B cell (primary cell): ENCODE data around the gene NSG1. TPM values are rescaled to one million over a fixed set of nuclear protein-coding genes. Genes with fewer than 3 reads are reported as not detected.

Source experiments
- ATAC-seq: fragments of 200-7000 bp; cut with Tn5 transposase; one replicate; pipeline ENCODE4 v1.10.0; 2021; ENCODE audit warnings: low read depth, mild to moderate bottlenecking, moderate number of reproducible peaks, moderate library complexity
- CTCF ChIA-PET: fragments of 350-600 bp; sonication (Branson Sonifier 250); formaldehyde crosslinking; loops from one replicate; lab custom pipeline; 2021; ENCODE audit warnings: antibody characterized with exemption, inconsistent platforms; lab: Charles Lee
- POLR2A ChIA-PET: fragments of 350-600 bp; sonication (Branson Sonifier 250); formaldehyde crosslinking; loops from one replicate; lab custom pipeline; 2021; ENCODE audit warnings: antibody characterized with exemption; lab: Charles Lee
- DNase-seq: peaks from one replicate; pipeline ENCODE4 v3.0.0; 2013
- H2AFZ ChIP-seq: 2 replicates; pipeline ENCODE4 v1.6.1; 2012; ENCODE audit warnings: mild to moderate bottlenecking, low read depth, low read length; ENCODE audit not compliant: insufficient read depth, poor library complexity, severe bottlenecking
- H3K27ac ChIP-seq, 2 donors: 1 replicate in 1 of 2; 2 replicates in 1 of 2; pipeline ENCODE4 v1.5.1; 2012 to 2013; ENCODE audit warnings: low read length in 2 of 2, mild to moderate bottlenecking in 2 of 2, moderate library complexity in 1 of 2
- H3K27me3 ChIP-seq, 4 experiments: fragments of 200-600 bp in 1 of 4; sonication (generic) in 1 of 4; replicated peaks in 1 of 4; 1 replicate in 2 of 4; 2 replicates in 2 of 4; pipeline versions ENCODE4 v1.6.1 to v1.7.0; 2013 to 2016; ENCODE audit warnings: low read length in 3 of 4, mild to moderate bottlenecking in 2 of 4, mixed read lengths in 1 of 4, moderate library complexity in 1 of 4; ENCODE audit not compliant: insufficient read depth in 4 of 4, control insufficient read depth in 3 of 4; ENCODE audit errors: control extremely low read depth in 1 of 4
- H3K36me3 ChIP-seq, 2 experiments: replicated peaks in 1 of 2; 1 replicate in 1 of 2; 2 replicates in 1 of 2; pipeline versions ENCODE4 v1.6.1 to v1.7.1; 2013; ENCODE audit warnings: low read length in 1 of 2; ENCODE audit not compliant: insufficient read depth in 2 of 2, control insufficient read depth in 1 of 2; ENCODE audit errors: control extremely low read depth in 1 of 2, extremely low read depth in 1 of 2
- H3K4me1 ChIP-seq, 2 donors: fragments of 200-600 bp in 1 of 2; sonication (generic) in 1 of 2; 1 replicate in 1 of 2; 2 replicates in 1 of 2; pipeline versions ENCODE4 v1.5.1 to v1.6.1; 2013 to 2017; ENCODE audit warnings: low read length in 2 of 2; ENCODE audit not compliant: control insufficient read depth in 2 of 2, insufficient read depth in 2 of 2
- H3K4me2 ChIP-seq: replicated peaks from 2 replicates; pipeline ENCODE3; 2012; ENCODE audit warnings: mild to moderate bottlenecking, low read depth, low read length; ENCODE audit not compliant: poor library complexity, severe bottlenecking
- H3K4me3 ChIP-seq, 5 experiments: fragments of 200-600 bp in 1 of 5; sonication (generic) in 1 of 5; 1 replicate in 3 of 5; 2 replicates in 2 of 5; pipeline versions ENCODE4 v1.5.1 to v1.7.0; 2011 to 2016; ENCODE audit warnings: low read length in 4 of 5, mild to moderate bottlenecking in 4 of 5, low read depth in 2 of 5, control low read depth in 1 of 5, moderate library complexity in 1 of 5; ENCODE audit not compliant: insufficient read depth in 1 of 5; ENCODE audit errors: control extremely low read depth in 1 of 5, extremely low read depth in 1 of 5
- H3K79me2 ChIP-seq: fragments of 200-600 bp; sonication (generic); one replicate; pipeline ENCODE4 v1.6.0; 2016; ENCODE audit warnings: low read length; ENCODE audit not compliant: control insufficient read depth, insufficient read depth
- H3K9ac ChIP-seq: fragments of 200-600 bp; sonication (generic); 2 replicates; pipeline ENCODE4 v1.6.1; 2017; ENCODE audit warnings: mild to moderate bottlenecking, low read length, moderate library complexity
- H3K9me3 ChIP-seq, 3 donors: one replicate each; pipeline versions ENCODE4 v1.6.1 to v1.7.1; 2013; ENCODE audit warnings: low read length in 2 of 3; ENCODE audit not compliant: control insufficient read depth in 2 of 3, insufficient read depth in 1 of 3; ENCODE audit errors: control extremely low read depth in 1 of 3
- H4K20me1 ChIP-seq: 2 replicates; pipeline ENCODE4 v1.6.0; 2012; ENCODE audit warnings: mild to moderate bottlenecking, low read length; ENCODE audit not compliant: insufficient read depth, control insufficient read depth, poor library complexity, severe bottlenecking
- H3K27ac Mint-ChIP-seq: one replicate; pipeline ENCODE4 v1.8.0; 2021; ENCODE audit warnings: mixed read lengths
- H3K27me3 Mint-ChIP-seq: one replicate; pipeline ENCODE4 v1.8.0; 2021; ENCODE audit warnings: mixed read lengths
- H3K4me1 Mint-ChIP-seq: one replicate; pipeline ENCODE4 v1.8.0; 2021; ENCODE audit warnings: mixed read lengths
- H3K4me3 Mint-ChIP-seq: one replicate; pipeline ENCODE4 v1.8.0; 2021; ENCODE audit warnings: mixed read lengths
- H3K9me3 Mint-ChIP-seq: one replicate; pipeline ENCODE4 v1.8.0; 2022; ENCODE audit warnings: mixed read lengths; ENCODE audit not compliant: insufficient read depth
- EZH2 ChIP-seq: IDR thresholded peaks from 2 replicates; pipeline ENCODE4 v1.6.1; 2012; ENCODE audit warnings: borderline replicate concordance, low read depth, mild to moderate bottlenecking, moderate library complexity, low read length; ENCODE audit not compliant: insufficient read depth, poor library complexity, severe bottlenecking
- WGBS: methylation state at CpG from one replicate; pipeline ENCODE4 v1.1.5; 2013; ENCODE audit warnings: missing lambda C conversion rate; ENCODE audit not compliant: insufficient coverage; 5-methylcytosine and 5-hydroxymethylcytosine counted together
- intact Hi-C: fragments of 100-400 bp; cut with micrococcal nuclease; formaldehyde crosslinking; loops from one replicate; pipeline ENCODE4 v1.10.0; 2022
- polyA plus RNA-seq: library from polyadenylated mRNA; depleted of rRNA; stranded (reverse); fragments of >200 nt; gene quantifications from 2 replicates; pipeline ENCODE4 v1.2.3, GENCODE V29; 2012
- total RNA-seq, 2 donors: library from RNA; stranded (reverse); fragments of 120-200 nt in 1 of 2; gene quantifications; 1 replicate in 1 of 2; 2 replicates in 1 of 2; pipeline versions ENCODE4 v1.2.3 to v1.2.4, GENCODE V29; 2013 to 2022
- TF ChIP-seq, protein P1 (sequence below): fragments of 200-600 bp; IDR thresholded peaks from one replicate; pipeline ENCODE4 v1.8.0; 2022; ENCODE audit warnings: antibody characterized with exemption, mild to moderate bottlenecking

Gene NSG1
- total and polyA plus RNA-seq, 2 donors (not counting 1 experiment from before 2014, with no cell fraction given): not detected

DNA sequence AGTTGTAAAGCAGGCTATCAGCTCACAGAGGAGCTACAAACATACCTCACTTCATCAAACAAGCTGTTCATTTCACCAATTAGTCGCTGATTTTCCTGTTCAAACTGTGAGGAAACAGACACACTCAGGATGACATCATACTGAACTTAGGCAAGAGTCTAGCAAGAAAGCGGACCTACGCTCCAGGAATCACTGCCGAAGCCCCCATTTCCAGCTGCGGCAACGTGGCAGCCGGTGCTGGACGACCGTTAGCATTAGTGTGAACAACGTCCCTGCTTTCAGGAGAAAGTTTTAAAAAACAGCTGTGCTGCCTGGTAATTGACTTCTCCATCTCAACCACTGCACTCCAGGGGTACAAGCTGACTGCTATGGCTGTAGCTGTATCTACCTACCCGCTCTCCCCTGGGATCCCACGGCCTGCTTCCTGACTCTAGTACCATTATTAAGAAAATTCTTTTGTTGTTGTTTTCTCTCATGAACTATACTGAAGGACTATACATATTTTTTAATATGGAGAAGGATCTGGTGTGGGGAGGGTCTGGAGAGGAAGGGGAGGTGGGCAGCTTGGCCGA is 38.3 kb downstream of the NSG1 start:
- no peaks in the 10 kb centered on the region for H3K27me3 Mint-ChIP-seq
- intact Hi-C loops: no loop called here
- POLR2A ChIA-PET: no interaction called here

DNA sequence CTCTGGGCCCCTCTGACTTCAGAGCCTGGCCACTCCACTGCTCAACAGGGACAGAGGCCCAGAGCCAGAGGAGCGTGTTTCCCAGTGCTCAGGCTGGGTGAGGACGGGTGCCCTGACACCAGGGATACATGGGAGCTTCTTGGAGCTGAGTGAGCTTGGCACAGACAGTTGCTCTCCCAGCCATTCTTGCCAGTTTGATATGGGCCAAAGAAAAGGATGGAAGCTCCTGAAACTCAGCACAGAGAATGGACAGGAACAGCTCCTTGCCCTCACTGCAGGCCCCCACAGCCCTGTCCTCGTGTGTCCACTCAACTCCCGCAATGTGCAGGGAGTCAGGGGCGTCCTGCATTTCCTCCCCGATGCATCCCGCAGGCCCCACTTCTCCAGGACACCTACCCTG is 38.8 kb downstream of the NSG1 start:
- intact Hi-C loops: no loop called here
- Mint-ChIP-seq H3K27ac (no peak overlapping the region), H3K9me3 (no peaks in the 10 kb centered on the region), H3K27me3 (no peaks in the 10 kb centered on the region), H3K4me1 (no peaks in the 10 kb centered on the region), H3K4me3 (no peak overlapping the region)
- H3K79me2 ChIP-seq: no peaks in the 10 kb centered on the region
- no peak overlapping the region for H3K27ac ChIP-seq
- H3K4me2 ChIP-seq: no peak overlapping the region
- 98% methylated on average over 7 of the region's 7 CpGs for WGBS
- no peaks in the 10 kb centered on the region for H4K20me1 ChIP-seq
- TF ChIP-seq, protein P1, sequence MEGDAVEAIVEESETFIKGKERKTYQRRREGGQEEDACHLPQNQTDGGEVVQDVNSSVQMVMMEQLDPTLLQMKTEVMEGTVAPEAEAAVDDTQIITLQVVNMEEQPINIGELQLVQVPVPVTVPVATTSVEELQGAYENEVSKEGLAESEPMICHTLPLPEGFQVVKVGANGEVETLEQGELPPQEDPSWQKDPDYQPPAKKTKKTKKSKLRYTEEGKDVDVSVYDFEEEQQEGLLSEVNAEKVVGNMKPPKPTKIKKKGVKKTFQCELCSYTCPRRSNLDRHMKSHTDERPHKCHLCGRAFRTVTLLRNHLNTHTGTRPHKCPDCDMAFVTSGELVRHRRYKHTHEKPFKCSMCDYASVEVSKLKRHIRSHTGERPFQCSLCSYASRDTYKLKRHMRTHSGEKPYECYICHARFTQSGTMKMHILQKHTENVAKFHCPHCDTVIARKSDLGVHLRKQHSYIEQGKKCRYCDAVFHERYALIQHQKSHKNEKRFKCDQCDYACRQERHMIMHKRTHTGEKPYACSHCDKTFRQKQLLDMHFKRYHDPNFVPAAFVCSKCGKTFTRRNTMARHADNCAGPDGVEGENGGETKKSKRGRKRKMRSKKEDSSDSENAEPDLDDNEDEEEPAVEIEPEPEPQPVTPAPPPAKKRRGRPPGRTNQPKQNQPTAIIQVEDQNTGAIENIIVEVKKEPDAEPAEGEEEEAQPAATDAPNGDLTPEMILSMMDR: no peak
- TF ChIP-seq EZH2: no peak
- peaks cover 1 to 30% of the 10 kb centered on the region in 2 experiments for H3K36me3 ChIP-seq
- POLR2A ChIA-PET: no interaction called here
- no peak for DNase-seq
- no peak overlapping the region for H3K9ac ChIP-seq
- H2AFZ ChIP-seq: no peak overlapping the region
- H3K4me3 ChIP-seq: no peak overlapping the region
- CTCF ChIA-PET: interaction anchor here (0.9 to 1.3 kb wide), 2 partner anchors 8 to 174 kb away, joined by 3 to 9 read pairs; no protein-coding TSS in a partner anchor
- H3K27me3 ChIP-seq: no peaks in the 10 kb centered on the region
- no peaks in the 10 kb centered on the region for H3K4me1 ChIP-seq
- ATAC-seq: no peak
- no peaks in the 10 kb centered on the region for H3K9me3 ChIP-seq

More for the DNA sequence above, 38.3 kb downstream of the NSG1 start:
- no peaks in the 10 kb centered on the region for H3K27me3 ChIP-seq
- no peak overlapping the region for H3K4me2 ChIP-seq
- no peaks in the 10 kb centered on the region for H3K79me2 ChIP-seq
- no peak overlapping the region for H3K4me3 Mint-ChIP-seq
- no peaks in the 10 kb centered on the region for H3K9me3 ChIP-seq
- no peaks in the 10 kb centered on the region for H3K9me3 Mint-ChIP-seq
- no peak overlapping the region for H3K9ac ChIP-seq
- no peak overlapping the region for H3K4me3 ChIP-seq
- no peak overlapping the region for H2AFZ ChIP-seq
- no peaks in the 10 kb centered on the region for H3K4me1 Mint-ChIP-seq
- ATAC-seq (no peak), DNase-seq (no peak)
- CTCF ChIA-PET: interaction anchor here (0.9 to 1.3 kb wide), 2 partner anchors 9 to 174 kb away, joined by 3 to 9 read pairs; no protein-coding TSS in a partner anchor
- no peaks in the 10 kb centered on the region for H3K4me1 ChIP-seq
- whole genome bisulfite sequencing: 98% methylated on average over 11 of the region's 13 CpGs
- no peak overlapping the region for H3K27ac ChIP-seq
- H4K20me1 ChIP-seq: no peaks in the 10 kb centered on the region
- TF ChIP-seq, protein P1: no peak
- no peak for TF ChIP-seq EZH2
- no peak overlapping the region for H3K27ac Mint-ChIP-seq
- H3K36me3 ChIP-seq: peaks cover 1 to 35% of the 10 kb centered on the region in 2 experiments
